ENCODE results near the gene AFF3.

GRCh38 chr2:99861376-99861760 lies 281.0 kb downstream of the AFF3 start:
- TF ChIP-seq, protein P1, sequence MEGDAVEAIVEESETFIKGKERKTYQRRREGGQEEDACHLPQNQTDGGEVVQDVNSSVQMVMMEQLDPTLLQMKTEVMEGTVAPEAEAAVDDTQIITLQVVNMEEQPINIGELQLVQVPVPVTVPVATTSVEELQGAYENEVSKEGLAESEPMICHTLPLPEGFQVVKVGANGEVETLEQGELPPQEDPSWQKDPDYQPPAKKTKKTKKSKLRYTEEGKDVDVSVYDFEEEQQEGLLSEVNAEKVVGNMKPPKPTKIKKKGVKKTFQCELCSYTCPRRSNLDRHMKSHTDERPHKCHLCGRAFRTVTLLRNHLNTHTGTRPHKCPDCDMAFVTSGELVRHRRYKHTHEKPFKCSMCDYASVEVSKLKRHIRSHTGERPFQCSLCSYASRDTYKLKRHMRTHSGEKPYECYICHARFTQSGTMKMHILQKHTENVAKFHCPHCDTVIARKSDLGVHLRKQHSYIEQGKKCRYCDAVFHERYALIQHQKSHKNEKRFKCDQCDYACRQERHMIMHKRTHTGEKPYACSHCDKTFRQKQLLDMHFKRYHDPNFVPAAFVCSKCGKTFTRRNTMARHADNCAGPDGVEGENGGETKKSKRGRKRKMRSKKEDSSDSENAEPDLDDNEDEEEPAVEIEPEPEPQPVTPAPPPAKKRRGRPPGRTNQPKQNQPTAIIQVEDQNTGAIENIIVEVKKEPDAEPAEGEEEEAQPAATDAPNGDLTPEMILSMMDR (IDR thresholded peaks at IDR 0.05; ENCODE audit: low read depth, low read length, poor library complexity, severe bottlenecking) = no peak
- TF ChIP-seq EZH2phosphoT487 (IDR thresholded peaks at IDR 0.05; ENCODE audit: borderline replicate concordance, low read length) = no peak
